Loucy (cell line): ENCODE data around the gene ERFE.

Experiments used
- EZH2phosphoT487 ChIP-seq: fragments of 200-600 bp; IDR thresholded peaks from 2 replicates; pipeline ENCODE4 v1.6.1; 2018; ENCODE audit warnings: antibody characterized with exemption, mild to moderate bottlenecking, moderate library complexity, borderline replicate concordance
- TF ChIP-seq, protein P1 (sequence below): fragments of 200-600 bp; sonication (generic); conservative IDR thresholded peaks from 2 replicates; pipeline ENCODE4 v1.5.1; 2014; ENCODE audit warnings: mild to moderate bottlenecking, antibody characterized with exemption, low read length

DNA sequence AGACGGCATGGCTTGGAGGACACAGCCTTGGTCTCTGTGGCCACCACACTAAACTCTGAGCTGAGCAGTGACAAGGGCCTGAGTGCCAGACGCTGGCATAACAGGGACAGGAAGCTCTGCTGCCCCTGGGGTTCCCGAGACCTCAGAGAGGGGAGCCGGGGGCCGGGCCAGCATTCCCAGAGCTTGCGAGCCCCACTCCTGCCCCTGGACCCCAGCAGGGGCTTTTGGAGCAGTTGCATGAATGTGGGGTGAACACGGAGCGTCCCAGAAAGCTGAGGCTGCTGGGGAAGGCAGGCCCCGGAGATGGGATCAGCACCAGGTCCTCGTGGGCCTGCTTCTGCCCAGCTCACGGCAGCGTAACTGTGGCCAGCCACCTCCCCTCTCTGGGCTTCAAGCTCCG, 7.6 kb upstream of the ERFE start:
- TF ChIP-seq, protein P1, sequence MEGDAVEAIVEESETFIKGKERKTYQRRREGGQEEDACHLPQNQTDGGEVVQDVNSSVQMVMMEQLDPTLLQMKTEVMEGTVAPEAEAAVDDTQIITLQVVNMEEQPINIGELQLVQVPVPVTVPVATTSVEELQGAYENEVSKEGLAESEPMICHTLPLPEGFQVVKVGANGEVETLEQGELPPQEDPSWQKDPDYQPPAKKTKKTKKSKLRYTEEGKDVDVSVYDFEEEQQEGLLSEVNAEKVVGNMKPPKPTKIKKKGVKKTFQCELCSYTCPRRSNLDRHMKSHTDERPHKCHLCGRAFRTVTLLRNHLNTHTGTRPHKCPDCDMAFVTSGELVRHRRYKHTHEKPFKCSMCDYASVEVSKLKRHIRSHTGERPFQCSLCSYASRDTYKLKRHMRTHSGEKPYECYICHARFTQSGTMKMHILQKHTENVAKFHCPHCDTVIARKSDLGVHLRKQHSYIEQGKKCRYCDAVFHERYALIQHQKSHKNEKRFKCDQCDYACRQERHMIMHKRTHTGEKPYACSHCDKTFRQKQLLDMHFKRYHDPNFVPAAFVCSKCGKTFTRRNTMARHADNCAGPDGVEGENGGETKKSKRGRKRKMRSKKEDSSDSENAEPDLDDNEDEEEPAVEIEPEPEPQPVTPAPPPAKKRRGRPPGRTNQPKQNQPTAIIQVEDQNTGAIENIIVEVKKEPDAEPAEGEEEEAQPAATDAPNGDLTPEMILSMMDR: no peak
- no peak for TF ChIP-seq EZH2phosphoT487
